GM12892 (cell line): ENCODE data around the gene TMEM147.

ENCODE experiments used
- POLR2A ChIP-seq: IDR thresholded peaks from 2 replicates; pipeline ENCODE4 v1.6.1; 2011; ENCODE audit warnings: low read depth, low read length, control low read depth
- POLR2AphosphoS5 ChIP-seq: IDR thresholded peaks from 2 replicates; pipeline ENCODE4 v1.6.1; 2011; ENCODE audit warnings: low read depth, low read length, control low read depth

DNA sequence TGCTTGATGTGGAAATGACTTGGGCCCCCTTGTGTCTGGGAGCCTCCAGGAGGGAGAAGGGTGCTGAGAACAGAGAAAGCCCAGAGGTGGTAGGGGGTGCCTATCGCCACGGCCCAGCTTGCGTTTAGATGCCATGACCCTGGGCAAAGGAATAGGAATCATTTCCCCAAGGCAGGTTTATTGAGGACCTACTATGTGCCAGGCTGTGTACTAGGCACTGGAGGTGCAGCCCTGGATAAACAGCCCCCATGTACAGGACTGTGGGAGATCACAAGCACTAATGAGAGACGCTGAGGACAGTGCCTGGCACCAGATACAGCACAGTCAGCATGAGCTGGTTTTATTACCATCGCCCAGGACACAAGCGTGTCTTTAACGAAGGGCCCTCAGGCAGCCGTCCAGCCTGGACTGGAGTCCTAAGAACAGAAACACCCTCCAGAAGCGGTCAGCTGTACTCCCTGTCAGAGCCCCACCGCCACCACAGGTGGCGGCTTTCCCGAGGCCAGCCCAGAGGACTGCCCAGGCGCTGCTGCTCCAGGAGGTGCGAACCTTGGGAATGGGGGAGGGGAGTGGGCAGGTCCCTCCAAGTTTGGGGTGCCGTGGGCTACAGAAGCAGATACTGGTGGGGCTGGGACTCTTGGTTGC is 4.6 kb downstream of the TMEM147 start:
- TF ChIP-seq POLR2AphosphoS5: no peak
- TF ChIP-seq POLR2A: no peak
